ENCODE data around the gene DRD2.

DNA sequence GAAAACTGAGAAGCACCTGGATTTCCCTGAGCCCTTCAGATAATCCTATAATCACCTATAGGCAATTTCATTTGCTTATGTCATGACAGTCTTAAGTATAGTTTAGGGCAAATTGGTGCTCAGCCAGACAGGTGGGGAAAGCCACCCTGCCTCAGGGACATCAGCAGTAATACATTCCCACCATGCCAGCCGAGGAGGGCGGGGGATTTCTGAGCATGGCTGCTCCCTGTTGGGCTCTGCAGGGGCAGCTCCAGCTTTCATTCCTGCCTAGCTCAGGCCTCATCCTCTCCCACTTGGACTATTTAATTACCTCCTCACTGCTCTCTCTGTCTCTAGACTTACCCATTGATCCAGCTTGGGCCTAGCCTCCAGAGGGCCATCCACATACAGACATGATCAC, 9.0 kb upstream of the DRD2 start:
- TF ChIP-seq, protein P1, sequence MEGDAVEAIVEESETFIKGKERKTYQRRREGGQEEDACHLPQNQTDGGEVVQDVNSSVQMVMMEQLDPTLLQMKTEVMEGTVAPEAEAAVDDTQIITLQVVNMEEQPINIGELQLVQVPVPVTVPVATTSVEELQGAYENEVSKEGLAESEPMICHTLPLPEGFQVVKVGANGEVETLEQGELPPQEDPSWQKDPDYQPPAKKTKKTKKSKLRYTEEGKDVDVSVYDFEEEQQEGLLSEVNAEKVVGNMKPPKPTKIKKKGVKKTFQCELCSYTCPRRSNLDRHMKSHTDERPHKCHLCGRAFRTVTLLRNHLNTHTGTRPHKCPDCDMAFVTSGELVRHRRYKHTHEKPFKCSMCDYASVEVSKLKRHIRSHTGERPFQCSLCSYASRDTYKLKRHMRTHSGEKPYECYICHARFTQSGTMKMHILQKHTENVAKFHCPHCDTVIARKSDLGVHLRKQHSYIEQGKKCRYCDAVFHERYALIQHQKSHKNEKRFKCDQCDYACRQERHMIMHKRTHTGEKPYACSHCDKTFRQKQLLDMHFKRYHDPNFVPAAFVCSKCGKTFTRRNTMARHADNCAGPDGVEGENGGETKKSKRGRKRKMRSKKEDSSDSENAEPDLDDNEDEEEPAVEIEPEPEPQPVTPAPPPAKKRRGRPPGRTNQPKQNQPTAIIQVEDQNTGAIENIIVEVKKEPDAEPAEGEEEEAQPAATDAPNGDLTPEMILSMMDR (IDR thresholded peaks at IDR 0.05) = no peak
- TF ChIP-seq POLR2A (IDR thresholded peaks at IDR 0.05) = no peak
